MM.1S (cell line): ENCODE measurements around the gene TSPEAR.

Experiments used
- EZH2 ChIP-seq: fragments of 300-600 bp; sonication (generic); optimal IDR thresholded peaks from 2 replicates; pipeline ENCODE3; 2017; ENCODE audit warnings: low read depth, mild to moderate bottlenecking, antibody characterized with exemption, low read length, mixed read lengths
- EZH2phosphoT487 ChIP-seq: fragments of 300-600 bp; sonication (generic); IDR thresholded peaks from 2 replicates; pipeline ENCODE4 v1.6.1; 2018; ENCODE audit warnings: antibody characterized with exemption, low read length
- TF ChIP-seq, protein P1 (sequence below): fragments of 300-600 bp; sonication (generic); IDR thresholded peaks from 2 replicates; pipeline ENCODE4 v1.5.1; 2016; ENCODE audit warnings: antibody characterized with exemption, low read length, mixed read lengths

DNA sequence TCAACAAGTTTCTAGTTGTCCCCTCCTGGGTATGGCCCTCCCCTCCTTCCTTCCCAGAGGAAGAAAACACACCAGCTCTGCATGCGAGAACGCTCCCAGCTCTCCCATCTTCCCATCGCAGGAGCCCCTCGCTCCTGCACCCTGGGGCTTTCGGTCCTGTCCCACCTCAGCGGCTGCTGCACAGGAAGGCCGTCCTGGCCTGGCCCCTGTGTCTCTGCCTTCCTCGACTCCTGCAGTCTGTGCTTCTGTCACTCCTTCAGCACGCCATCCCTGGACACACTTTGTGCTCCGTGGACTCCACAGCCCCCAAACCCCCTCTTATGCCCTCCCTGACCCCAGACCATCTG, 194.6 kb downstream of the TSPEAR start:
- TF ChIP-seq, protein P1, sequence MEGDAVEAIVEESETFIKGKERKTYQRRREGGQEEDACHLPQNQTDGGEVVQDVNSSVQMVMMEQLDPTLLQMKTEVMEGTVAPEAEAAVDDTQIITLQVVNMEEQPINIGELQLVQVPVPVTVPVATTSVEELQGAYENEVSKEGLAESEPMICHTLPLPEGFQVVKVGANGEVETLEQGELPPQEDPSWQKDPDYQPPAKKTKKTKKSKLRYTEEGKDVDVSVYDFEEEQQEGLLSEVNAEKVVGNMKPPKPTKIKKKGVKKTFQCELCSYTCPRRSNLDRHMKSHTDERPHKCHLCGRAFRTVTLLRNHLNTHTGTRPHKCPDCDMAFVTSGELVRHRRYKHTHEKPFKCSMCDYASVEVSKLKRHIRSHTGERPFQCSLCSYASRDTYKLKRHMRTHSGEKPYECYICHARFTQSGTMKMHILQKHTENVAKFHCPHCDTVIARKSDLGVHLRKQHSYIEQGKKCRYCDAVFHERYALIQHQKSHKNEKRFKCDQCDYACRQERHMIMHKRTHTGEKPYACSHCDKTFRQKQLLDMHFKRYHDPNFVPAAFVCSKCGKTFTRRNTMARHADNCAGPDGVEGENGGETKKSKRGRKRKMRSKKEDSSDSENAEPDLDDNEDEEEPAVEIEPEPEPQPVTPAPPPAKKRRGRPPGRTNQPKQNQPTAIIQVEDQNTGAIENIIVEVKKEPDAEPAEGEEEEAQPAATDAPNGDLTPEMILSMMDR = no peak
- TF ChIP-seq EZH2 = no peak
- TF ChIP-seq EZH2phosphoT487 = no peak
